ENCODE results near the gene PRMT3.

DNA sequence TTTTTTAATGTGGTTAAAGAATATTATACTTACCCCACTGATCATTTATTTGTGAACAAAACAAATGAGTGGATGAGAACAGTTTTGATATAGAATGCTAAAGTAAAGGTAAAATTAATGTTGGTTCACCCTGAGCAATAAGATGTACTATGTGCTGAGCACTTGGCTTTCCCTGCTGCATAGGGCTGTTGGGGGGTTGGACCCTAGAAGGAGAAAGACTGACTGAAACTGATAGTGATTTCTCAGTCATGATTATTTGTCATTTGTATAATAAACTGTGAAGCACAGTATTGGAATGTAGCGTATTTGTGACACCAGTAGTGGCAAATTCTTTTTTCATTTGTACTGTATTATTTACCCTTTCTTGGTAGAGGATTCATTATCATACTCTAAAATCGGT, 63.3 kb downstream of the PRMT3 start:
- no peak for TF ChIP-seq EZH2 (IDR thresholded peaks at IDR 0.05; ENCODE audit: borderline replicate concordance, low read depth, low read length, poor library complexity, severe bottlenecking)
- no peak for TF ChIP-seq CTCF (conservative IDR thresholded peaks at IDR 0.05; ENCODE audit: low read depth, low read length)
